Medulla oblongata (tissue), 1 donor: ENCODE measurements around the gene DEFB124.
"Not testable (repeated sequence)": the region's sequence is repeated elsewhere in the genome, so short reads cannot be mapped to it uniquely, and the experiment has no call there.

ENCODE experiments used
- DNase-seq: peaks from one replicate; pipeline ENCODE4 v3.0.0-alpha.2; 2015; ENCODE audit errors: extremely low spot score

Gene DEFB124

DNA sequence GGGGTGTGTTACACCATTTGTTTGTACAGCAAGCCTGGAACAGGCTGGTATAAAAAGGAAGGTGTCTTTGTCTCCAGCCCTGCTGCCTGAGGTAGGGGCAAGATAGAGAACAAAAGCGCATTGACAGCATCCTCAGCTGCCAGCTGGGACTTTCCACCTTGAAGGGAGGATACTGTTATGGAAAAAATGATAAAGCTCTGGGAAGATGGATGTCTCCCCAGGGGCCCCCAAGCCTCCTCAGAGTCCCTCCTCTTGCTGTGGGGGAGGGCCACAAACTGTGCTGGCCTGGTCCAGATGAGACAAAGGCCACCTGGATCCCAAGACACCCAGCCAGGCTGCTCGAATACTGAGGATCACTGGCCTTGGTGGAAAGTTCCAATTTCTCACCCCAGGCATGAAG is 13.2 kb upstream of the DEFB124 start:
- DNase-seq = no peak

DNA sequence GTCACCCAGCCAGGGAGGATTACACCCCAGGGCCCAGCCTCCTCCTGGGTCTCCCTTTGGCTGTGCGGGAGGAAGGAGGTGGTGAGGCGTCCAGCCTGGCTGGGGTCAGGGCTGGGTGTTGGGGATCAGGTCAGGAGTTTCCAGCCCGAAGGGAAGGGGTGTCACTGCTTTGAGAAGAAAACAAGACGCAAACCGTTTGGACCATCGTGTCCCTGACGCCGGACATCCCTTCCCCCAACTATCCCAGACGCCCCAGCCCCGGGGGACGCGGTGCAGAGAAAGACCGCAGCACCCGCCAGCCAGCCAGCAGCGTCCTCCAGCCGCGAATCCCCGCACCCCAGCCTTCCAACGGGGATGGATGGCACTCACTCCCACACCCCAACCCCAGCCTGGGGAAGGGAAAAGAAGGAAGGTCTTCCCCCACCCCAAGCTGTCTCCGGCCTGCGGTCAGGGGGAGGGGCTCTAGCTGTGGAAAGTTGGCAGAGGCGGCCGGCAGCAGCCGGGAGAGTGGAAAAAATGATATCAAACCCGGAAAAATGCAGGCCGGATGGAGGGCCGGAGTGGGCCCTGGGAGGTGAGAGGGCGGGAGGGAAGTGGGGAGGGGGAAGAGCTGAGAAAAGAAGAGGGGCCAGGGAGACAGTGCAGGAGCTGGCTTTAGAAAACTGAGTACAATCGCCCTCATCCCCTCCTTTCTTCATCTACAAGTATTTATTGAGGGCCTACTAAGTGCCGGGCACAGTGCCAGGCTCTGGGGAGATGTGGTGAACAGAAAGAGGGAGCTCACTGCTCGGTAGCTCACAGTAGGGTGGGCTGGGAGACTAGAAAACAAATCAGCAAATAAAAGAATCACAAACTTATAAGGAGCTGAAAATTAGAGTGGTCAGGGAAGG is 10.8 kb upstream of the DEFB124 start:
- DNase-seq = no peak

DNA sequence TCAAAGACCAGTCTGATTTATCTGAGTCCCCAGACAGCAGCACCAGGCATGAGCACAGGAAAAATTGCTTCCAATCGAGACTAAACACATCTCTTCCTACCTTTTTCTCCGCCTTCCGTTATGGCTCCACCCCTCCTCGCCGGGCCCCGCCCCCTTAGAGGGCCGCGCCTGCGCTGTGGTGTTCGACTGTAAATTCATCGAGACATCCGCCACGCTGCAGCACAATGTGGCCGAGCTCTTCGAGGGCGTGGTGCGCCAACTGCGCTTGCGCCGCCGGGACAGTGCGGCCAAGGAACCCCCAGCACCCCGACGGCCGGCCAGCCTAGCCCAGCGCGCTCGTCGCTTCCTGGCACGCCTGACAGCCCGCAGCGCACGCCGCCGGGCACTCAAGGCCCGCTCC is 9.1 kb upstream of the DEFB124 start:
- DNase-seq = no peak

DNA sequence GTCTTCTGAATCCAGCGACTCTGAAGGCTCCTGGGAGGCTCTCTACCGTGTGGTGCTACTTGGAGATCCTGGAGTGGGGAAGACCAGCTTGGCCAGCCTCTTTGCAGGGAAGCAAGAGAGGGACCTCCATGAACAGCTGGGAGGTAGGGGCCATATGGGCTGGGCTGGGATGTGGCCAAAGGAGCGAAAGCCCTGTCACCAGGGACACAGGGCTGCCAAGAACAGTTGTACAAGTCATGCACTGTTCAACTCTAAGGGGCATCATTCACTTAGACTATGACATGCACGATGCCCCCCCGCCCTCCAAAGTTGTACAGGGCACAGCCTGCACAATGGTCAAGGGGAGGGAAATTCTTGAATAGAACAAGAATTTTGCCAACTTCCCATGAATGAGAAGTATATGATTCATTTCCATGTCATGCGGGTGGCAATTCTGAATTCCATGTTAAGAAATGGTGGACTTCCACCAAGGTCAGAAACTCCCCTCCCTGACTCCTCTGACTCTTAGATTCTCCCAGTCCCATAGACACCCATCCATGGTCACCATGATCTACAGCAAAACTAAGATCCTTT is 1.8 kb upstream of the DEFB124 start:
- DNase-seq = no peak

DNA sequence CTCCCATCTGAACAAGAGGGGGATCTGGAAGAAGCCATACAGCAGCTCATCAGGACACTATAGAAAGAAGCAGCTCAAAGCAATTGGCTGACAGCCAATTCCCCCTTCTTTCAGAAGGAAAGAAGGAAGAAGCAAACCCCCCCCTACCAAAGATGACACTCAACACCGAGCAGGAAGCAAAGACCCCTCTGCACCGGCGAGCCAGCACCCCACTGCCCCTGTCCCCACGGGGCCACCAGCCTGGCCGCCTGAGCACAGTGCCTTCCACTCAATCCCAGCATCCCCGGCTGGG is 1.3 kb upstream of the DEFB124 start:
- no peak for DNase-seq

DNA sequence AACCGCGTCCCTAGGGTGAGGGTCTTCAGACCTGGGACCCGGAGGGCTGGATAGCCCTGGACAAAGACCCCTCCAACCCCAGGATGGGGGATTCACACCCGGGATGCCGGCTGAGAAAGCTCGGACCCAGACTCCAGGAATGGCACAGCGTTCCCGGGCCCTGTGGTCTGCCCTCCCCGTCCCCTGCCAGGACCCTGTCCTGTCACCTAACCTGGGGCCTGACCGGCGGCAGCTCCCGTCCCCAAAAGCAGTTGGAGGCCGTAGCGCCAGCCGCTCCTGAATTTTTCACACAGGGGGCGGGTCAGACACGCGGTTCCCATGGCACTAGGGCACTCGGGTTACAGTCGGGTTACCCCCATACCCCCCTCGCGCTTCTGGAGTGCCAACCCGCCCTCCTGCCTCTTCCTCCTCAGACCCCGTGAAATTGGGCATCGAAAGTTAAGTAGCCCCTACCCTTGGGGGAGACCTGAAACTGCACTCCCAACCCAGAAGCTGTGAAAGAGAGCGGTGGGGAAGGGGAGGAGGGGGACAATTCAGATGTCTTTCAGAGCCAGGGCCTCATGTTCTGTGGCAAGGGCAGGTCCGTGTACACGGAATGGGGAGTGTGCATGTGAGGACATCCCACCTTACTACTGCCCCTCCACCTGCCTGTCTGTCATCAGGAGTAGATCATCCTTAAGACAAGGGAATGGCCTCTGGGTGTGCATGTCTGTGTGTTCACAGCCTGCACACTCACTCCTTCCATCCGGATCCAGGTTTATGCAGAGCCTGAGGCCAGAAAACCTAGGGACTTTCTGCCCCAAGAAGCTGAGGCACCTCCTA is 756 bp upstream of the DEFB124 start:
- no peak for DNase-seq

DNA sequence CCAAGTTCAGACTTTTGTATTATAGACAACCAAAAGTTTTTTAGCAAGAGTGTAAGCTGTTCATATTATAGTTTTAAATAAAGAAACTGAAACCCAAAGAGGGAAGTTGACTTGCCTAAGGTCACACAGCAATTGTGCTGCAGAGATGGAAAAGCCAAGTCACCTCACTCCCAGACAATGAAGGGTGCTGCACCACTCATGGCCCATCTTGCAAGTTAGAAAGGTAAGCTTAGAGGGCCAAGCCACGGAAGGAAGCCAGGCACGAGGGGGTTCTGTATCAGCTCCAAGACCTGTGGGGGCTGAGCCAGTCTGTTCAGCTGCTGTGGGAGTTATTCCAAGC is 860 bp downstream of the DEFB124 start:
- DNase-seq = no peak

DNA sequence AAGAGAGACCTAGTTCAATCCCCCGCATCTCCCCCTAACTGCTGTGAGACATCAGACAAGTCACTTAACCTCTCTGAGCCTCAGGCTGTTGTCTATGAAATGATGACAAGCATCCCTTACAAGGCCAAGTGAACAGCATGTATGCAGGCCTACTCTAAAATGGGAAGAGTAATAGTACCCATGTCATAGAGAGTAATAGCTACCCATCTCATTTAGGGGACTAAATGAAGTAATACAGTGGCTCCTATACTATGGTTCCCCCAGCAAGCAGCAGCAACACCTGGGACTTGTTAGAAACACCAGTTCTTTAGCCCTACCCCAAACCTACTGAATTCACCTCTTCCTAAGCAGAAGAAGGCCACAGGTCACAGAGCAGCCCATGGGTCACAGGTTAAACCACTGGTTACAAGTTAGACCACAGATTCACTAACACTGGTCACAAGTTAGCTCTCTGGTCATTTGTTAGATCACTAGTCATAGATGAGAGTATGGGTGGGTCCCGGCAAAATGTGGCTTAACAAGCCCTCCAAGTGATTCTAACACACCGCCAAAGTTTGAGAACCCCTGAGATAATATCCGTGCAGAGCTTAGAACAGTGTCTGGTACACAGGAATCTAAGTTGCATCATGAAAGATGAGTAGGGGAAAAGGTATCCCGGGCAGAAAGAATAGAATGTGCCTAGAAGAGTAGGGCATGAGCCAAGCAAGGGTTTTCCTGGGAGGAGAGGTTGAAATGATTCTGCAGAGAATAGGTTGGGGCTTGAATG is 1.4 kb downstream of the DEFB124 start:
- no peak for DNase-seq

DNA sequence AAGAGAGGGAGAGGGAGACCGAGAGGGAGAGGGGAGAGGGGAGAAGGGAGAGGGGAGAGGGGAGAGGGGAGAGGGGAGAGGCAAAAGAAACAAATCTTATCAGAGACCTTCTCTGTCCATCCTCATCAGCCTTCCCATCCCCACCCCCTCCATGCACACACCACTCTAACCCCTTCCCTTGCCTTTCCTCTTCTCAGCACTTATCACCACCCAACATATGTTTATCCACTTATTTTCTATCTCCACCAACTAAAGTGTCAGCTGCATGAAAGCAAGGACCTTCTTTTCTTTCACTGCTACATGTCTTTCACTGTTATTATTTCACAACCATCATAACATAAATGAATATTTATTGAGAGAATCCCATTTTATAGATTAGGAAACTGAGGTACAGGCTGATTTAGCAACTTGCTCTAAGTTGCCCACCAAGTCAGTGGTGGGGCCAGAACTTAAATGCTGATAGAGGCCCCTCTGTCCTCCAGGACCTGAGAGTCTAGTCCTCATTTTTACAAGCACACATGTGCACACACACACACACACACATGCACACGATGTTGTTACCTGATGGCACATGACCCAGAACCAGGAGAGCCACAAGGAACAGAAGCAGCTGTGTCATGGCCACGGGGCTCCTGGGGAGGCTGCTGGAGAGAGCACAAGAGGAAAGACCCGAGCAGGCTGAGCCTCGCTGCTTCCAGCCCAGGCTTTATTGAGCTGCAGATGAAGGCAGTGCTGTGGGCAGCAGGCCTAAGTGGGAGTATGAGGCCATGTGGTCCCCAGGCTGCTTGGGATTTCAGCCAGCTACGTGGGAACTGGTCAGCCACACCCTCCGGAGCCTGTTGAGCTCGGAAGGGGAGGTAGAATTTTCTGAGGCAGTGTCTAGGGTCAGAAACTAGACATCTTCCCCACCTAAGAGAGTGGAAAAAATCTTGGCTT is 2.3 kb downstream of the DEFB124 start:
- no peak for DNase-seq

DNA sequence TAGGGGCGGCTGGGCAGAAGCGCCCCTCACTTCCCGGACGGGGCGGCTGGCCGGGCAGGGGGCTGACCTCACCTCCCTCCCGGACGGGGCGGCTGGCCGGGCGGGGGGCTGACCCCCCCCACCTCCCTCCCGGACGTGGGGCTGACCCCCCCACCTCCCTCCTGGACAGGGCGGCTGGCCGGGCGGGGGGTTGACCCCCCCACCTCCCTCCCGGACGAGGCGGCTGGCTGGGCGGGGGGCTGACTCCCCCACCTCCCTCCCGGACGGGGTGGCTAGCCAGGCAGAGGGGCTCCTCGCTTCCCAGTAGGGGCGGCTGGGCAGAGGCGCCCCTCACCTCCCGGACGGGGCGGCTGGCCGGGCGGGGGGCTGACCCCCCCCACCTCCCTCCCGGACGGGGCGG is 4.0 kb downstream of the DEFB124 start:
- not testable (repeated sequence) for DNase-seq

DNA sequence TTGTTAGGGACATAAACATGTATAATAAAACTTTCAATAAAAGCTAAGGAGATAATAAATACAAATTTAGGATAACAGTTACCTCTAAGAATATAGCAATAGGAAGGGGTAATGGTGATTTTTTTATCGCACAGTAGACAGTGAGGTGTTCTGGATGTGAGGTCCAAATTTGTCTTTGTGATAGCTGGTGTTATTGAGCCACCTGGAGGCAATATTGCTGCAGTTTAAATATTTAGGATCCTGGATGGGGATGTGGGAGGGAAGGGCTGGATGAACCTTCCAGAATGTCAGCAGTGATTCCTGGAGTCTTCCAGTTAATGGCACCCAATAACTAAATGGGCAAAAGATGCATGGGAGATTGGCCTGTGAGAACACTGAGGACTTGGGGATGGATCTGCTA is 20.6 kb downstream of the DEFB124 start:
- no peak for DNase-seq

DNA sequence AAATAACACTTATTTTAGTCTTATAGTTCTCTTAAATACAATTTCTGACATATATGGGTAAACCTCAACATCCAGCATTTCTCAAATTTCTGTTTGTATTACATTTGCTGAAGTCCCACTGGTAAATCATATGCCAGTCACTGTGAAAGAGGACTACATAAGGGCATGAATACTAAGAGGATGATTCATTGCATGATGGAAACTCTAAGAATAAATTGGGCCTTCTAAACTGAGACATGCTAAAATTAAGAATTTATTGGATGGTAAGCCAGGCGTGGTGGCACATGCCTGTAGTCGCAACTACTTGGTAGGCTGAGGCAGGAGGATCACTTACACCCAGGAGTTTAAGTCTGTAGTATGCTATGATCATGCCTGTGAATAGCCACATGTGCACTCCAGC is 22.4 kb downstream of the DEFB124 start:
- DNase-seq = no peak

DNA sequence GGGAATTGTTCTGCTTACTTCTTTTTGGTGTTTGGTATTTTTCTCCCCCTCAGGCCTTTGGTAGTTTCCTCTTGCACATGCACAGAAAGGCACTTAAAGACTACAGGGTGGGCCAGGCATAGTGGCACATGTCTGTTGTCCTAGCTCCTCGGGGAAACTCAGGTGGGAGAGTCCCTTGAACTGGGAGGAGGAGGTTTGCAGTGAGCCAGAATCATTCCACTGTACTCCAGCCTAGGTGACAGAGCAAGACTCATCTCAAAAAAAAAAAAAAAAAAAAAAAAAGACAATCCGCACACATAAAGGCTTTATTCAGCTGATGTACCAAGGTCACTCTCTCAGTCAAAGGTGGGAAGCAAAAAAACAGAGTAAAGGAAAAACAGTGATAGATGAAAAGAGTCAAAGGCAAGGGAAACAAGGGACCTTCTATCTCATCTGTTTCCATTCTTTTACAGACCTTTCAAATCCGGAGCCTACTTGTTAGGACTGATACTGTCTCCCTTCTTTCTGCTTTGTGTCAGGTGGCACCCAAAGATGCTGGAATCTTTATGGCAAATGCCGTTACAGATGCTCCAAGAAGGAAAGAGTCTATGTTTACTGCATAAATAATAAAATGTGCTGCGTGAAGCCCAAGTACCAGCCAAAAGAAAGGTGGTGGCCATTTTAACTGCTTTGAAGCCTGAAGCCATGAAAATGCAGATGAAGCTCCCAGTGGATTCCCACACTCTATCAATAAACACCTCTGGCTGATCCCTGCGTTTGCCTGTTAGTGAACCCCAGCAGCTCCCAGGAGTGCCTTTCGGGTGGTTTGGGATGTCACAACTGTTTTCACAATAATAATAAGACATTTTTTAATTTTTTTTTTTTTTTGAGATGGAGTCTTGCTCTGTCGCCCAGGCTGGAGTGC is 25.2 kb downstream of the DEFB124 start:
- DNase-seq = no peak

DNA sequence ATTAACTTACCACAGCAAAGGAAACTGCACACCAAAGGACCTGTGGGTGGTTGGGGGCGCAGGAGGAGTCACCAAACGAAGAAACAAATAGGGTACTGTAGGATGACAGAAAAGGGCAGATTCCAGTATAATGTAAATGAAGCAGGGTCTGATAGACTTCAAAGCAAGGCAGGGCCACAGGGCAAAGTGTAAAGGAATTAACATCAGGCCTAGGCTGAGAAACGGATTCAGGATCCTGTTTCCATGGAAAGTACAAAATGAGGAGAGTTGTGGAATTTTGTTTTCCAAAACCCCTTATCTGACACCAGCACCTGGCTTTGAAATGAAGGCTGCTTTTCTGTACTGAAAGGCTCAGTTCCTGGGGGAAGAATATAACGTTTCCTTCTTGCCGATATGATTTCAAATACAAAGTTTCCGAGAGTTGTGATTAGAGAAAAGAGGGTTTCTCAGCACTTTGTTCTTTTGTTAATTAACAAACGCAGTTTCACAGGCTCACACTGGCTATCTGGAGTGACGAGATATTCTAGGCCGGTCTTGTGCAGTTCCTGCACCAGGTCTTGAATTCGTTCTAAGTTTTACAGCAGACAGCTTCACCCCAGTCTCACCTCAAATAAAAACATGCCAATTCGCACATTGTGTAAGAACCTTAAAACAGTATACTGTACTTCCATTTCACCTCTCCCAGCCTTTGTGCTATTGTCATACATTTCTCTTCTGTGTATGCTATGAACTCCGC is 28.7 kb downstream of the DEFB124 start:
- no peak for DNase-seq

DNA sequence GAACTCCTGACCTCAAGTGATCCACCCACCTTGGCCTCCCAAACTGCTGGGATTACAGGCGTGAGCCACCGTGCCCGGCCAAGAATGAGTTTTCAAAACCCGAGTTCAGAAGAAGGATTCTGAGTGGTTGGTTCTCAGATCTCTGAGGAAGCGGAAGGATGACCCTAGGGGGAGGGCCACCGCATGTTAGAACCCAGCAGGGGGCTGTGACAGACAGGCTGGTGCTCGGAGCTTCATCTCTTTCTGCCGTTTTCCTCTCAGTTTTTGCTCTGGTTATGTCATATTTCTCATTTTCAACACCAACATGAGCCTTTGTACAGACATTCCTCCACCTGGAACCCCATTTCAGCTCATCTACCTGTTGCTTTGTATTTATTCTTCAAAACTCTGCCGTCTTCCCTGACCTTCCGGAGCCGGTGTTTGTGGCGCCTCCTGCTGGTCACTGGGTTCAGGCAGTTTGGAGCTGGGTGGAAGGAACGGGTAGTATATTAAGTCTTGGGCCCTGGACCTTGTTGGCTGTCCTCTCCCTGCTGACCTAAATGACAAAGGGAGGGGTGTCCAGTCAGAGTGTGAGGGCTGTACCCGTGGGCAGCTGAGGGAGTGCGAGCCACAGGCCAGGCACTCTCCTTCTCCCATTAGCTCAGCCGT is 34.8 kb downstream of the DEFB124 start, which contains the start of gene DEFB123:
Gene DEFB123, plus strand, starts transcription at position 621 of the 648 bp plus-strand sequence. CDS start 67 bp downstream, outside the sequence.
- DNase-seq = no peak

DNA sequence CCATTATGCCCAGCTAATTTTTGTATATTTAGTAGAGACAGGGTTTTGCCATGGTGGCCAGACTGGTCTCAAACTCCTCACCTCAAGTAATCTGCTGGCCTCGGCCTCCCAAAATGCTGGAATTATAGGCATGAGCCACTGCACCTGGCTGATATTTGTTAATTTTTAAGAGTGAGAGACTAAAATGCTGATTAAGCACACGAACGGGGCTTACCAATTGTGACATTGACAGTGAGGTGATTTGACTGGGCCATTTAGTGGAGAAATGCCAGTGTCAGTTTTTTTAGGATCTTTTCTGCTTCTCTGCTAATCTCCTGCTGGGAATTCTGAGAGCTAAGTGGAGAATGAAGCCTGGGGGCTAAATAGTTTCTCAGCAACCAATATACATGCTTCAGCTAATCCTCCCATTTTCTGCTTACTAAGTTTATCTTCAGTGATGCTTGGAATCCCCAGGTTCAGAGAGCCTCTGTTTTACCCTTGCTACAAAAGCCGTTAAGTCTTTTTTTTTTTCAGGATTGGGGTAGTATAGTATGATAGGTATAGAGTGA is 44.3 kb downstream of the DEFB124 start:
- no peak for DNase-seq

DNA sequence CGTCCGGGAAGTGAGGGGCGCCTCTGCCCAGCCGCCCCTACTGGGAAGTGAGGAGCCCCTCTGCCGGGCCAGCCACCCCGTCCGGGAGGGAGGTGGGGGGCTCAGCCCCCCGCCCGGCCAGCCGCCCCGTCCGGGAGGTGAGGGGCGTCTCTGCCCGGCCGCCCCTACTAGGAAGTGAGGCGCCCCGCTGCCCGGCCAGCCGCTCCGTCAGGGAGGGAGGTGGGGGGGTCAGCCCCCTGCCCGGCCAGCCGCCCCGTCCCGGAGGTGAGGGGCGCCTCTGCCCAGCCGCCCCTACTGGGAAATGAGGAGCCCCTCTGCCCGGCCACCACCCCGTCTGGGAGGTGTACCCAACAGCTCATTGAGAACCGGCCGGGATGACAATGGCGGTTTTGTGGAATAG is 47.4 kb downstream of the DEFB124 start:
- not testable (repeated sequence) for DNase-seq

DNA sequence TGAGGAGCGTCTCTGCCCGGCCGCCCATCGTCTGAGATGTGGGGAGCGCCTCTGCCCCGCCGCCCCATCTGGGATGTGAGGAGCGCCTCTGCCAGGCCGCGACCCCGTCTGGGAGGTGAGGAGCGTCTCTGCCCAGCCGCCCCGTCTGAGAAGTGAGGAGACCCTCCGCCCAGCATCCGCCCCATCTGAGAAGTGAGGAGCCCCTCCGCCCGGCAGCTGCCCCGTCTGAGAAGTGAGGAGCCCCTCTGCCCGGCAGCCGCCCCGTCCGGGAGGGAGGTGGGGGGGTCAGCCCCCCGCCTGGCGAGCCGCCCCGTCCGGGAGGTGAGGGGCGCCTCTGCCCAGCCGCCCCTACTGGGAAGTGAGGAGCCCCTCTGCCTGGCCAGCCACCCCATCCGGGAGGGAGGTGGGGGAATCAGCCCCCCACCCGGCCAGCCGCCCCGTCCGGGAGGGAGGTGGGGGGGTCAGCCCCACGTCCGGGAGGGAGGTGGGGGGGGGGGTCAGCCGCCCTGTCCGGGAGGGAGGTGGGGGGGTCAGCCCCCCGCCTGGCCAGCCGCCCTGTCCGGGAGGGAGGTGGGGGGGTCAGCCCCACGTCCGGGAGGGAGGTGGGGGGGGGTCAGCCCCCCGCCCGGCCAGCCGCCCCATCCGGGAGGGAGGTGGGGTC is 47.9 kb downstream of the DEFB124 start:
- DNase-seq = not testable (repeated sequence)
